ENCODE results near the gene CUBN. TPM values are rescaled to one million over a fixed set of nuclear protein-coding genes. Genes with fewer than 3 reads are reported as not detected.

Gene CUBN
- total RNA-seq, 1 experiment from 2014 or later = 1.3 TPM

- Histone ChIP-seq H3K9me3 (ENCODE audit: control insufficient read depth, insufficient read depth, low read depth, low read length) (peaks cover 4% of the 10 kb centered on the region; the same call in 1 of the 2 replicates), H3K4me1 (ENCODE audit: control insufficient read depth, insufficient read depth, low read length) (peaks cover 37% of the 10 kb centered on the region), H3K4me3 (ENCODE audit: low read depth in 2 of 2, low read length in 2 of 2) (no peak overlapping the region; a peak in 1 of 4 replicates), H3K36me3 (ENCODE audit: control insufficient read depth, insufficient read depth, low read length) (no peaks in the 10 kb centered on the region; the same call in 1 of the 2 replicates), H3K27ac (ENCODE audit: low read length) (peak overlapping the region; percentile 96), H3K27me3 (ENCODE audit: control insufficient read depth, insufficient read depth, low read length) (no peaks in the 10 kb centered on the region)
- in situ Hi-C loops (cut with HindIII; ENCODE audit: low pct_unique_long_range_greater_than_20kb, low sequenced_read_pairs) = no loop called here
- POLR2A ChIA-PET = interaction anchor here (0.9 to 1.7 kb wide), 3 partner anchors 78 to 172 kb away, joined by 3 to 4 read pairs (median 4); no protein-coding TSS in a partner anchor
- peak; percentile 27; the same call in 1 of the 2 replicates for ATAC-seq
- intact Hi-C loops (cut with micrococcal nuclease; ENCODE audit: unreplicated experiment) = loop anchor here (2.0 to 5.0 kb wide), 5 partner anchors 48 to 340 kb away; no protein-coding TSS in a partner anchor
- TF ChIP-seq SIN3A (IDR thresholded peaks at IDR 0.05; ENCODE audit: borderline replicate concordance, insufficient read depth, low read depth, low read length) (no peak), POLR2AphosphoS5 (IDR thresholded peaks at IDR 0.05; ENCODE audit: low read depth, low read length) (no peak), TCF7L2 (IDR thresholded peaks at IDR 0.05; ENCODE audit: low read depth, low read length) (no peak), REST (IDR thresholded peaks at IDR 0.05; ENCODE audit: insufficient read depth in 1 of 2, low read depth in 2 of 2, low read length in 1 of 2) (no peak), CTCF (IDR thresholded peaks at IDR 0.05) (no peak)
- BruUV-seq (replicated peaks) = no TSS peak
- CTCF ChIA-PET = interaction anchor here (0.7 to 0.8 kb wide), 2 partner anchors 37 to 312 kb away, joined by 3 read pairs; no protein-coding TSS in a partner anchor
- DNase-seq (ENCODE audit: low read depth, low spot score) = no peak
Measured at GRCh38 chr10:16890691-16891090, 238.9 kb downstream of the CUBN start.

- no TSS peak for BruUV-seq (replicated peaks)
- CTCF ChIA-PET = no interaction called here
- TF ChIP-seq POLR2AphosphoS5 (IDR thresholded peaks at IDR 0.05; ENCODE audit: low read depth, low read length) = no peak
Measured at GRCh38 chr10:16887565-16887964, 242.0 kb downstream of the CUBN start.

GRCh38 chr10:16886031-16886430 lies 243.6 kb downstream of the CUBN start:
- H3K36me3 ChIP-seq (ENCODE audit: control insufficient read depth, insufficient read depth, low read length) = no peaks in the 10 kb centered on the region
- POLR2A ChIA-PET = no interaction called here
- no peaks in the 10 kb centered on the region for H3K27me3 ChIP-seq (ENCODE audit: control insufficient read depth, insufficient read depth, low read length)
- ATAC-seq (no peak), DNase-seq (ENCODE audit: low read depth, low spot score) (no peak)
- TF ChIP-seq TCF7L2 (IDR thresholded peaks at IDR 0.05; ENCODE audit: low read depth, low read length) (no peak), SIN3A (IDR thresholded peaks at IDR 0.05; ENCODE audit: borderline replicate concordance, insufficient read depth, low read depth, low read length) (no peak), POLR2AphosphoS5 (IDR thresholded peaks at IDR 0.05; ENCODE audit: low read depth, low read length) (no peak), CTCF (IDR thresholded peaks at IDR 0.05) (no peak), REST (IDR thresholded peaks at IDR 0.05; ENCODE audit: insufficient read depth in 1 of 2, low read depth in 2 of 2, low read length in 1 of 2) (no peak)
- CTCF ChIA-PET = no interaction called here
- peaks cover 10% of the 10 kb centered on the region for H3K4me1 ChIP-seq (ENCODE audit: control insufficient read depth, insufficient read depth, low read length)
- in situ Hi-C loops (cut with HindIII; ENCODE audit: low pct_unique_long_range_greater_than_20kb, low sequenced_read_pairs) (no loop called here), intact Hi-C loops (cut with micrococcal nuclease; ENCODE audit: unreplicated experiment) (no loop called here)
- H3K4me3 ChIP-seq (ENCODE audit: low read depth in 2 of 2, low read length in 2 of 2) = no peak overlapping the region
- no peaks in the 10 kb centered on the region for H3K9me3 ChIP-seq (ENCODE audit: control insufficient read depth, insufficient read depth, low read depth, low read length)
- BruUV-seq (replicated peaks) = no TSS peak
- H3K27ac ChIP-seq (ENCODE audit: low read length) = no peak overlapping the region

More at GRCh38 chr10:16887565-16887964, 242.0 kb downstream of the CUBN start:
- intact Hi-C loops (cut with micrococcal nuclease; ENCODE audit: unreplicated experiment) (no loop called here), in situ Hi-C loops (cut with HindIII; ENCODE audit: low pct_unique_long_range_greater_than_20kb, low sequenced_read_pairs) (no loop called here)
- H3K9me3 ChIP-seq (ENCODE audit: control insufficient read depth, insufficient read depth, low read depth, low read length) = no peaks in the 10 kb centered on the region
- H3K27me3 ChIP-seq (ENCODE audit: control insufficient read depth, insufficient read depth, low read length) = no peaks in the 10 kb centered on the region
- POLR2A ChIA-PET = no interaction called here
- H3K4me3 ChIP-seq (ENCODE audit: low read depth in 2 of 2, low read length in 2 of 2) = no peak overlapping the region
- H3K27ac ChIP-seq (ENCODE audit: low read length) = no peak overlapping the region
- no peak for ATAC-seq
- H3K4me1 ChIP-seq (ENCODE audit: control insufficient read depth, insufficient read depth, low read length) = peaks cover 23% of the 10 kb centered on the region
- H3K36me3 ChIP-seq (ENCODE audit: control insufficient read depth, insufficient read depth, low read length) = no peaks in the 10 kb centered on the region
- no peak for DNase-seq (ENCODE audit: low read depth, low spot score)

All from Panc1 (cell line).